ENCODE data around the gene PREB.

- no peak for TF ChIP-seq CTCF (IDR thresholded peaks at IDR 0.05)
- no peak for TF ChIP-seq POLR2A (IDR thresholded peaks at IDR 0.05)
- peak in 1 of 3 donors; percentile 79 for TF ChIP-seq POLR2AphosphoS5 (IDR thresholded peaks at IDR 0.05)
Measured at GRCh38 chr2:27184115-27184514, 49.7 kb upstream of the PREB start.
